ENCODE measurements around the gene RAB1B. TPM values are rescaled to one million over a fixed set of nuclear protein-coding genes. Genes with fewer than 3 reads are reported as not detected.

Gene RAB1B
- total RNA-seq, 4 donors from 2014 or later, result 46.3 to 95.3 (median 68.6) TPM

GRCh38 chr11:66313321-66314185 is 45.1 kb downstream of the RAB1B start:
- TF ChIP-seq CTCF (IDR thresholded peaks at IDR 0.05; ENCODE audit: low read depth), result no peak

DNA sequence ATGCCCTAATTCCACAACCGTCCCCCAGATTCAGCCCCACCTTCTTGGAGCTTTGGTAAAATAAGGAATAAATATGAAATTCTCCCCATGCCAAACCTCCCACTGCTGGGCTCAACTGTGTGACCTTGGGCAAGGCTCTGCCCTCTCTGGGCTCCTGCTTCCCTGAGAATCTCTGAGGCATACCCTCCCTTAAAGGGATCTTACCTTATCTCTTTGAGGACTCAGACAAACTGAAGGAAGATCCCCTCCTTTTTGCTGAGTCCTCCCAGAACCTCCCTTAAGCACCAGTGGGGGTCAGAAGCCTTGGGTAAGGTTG is 45.7 kb downstream of the RAB1B start:
- no peak for TF ChIP-seq CTCF (IDR thresholded peaks at IDR 0.05; ENCODE audit: low read depth)

GRCh38 chr11:66314561-66315497 is 46.4 kb downstream of the RAB1B start:
- TF ChIP-seq CTCF (IDR thresholded peaks at IDR 0.05; ENCODE audit: low read depth), result no peak

DNA sequence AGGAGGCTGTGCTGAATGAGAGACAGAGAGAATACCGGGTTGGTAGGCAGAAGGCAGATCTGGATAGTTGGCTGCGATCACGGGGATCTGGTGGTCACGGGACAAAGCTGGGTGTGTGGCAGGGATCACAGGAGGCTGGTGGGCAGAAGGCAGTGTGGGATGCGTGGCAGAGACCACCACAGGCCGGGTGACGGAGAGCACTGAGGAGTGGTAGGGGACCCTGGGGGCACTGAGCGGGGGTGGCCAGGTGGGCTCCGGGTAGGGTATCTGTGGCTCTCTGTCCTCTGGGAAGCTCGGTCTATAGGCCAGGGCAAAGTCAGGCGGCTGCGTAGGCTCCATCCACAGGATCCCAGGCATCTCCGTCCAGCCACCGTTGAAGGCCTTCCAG is 47.1 kb downstream of the RAB1B start:
- no peak for TF ChIP-seq CTCF (IDR thresholded peaks at IDR 0.05; ENCODE audit: low read depth)

DNA sequence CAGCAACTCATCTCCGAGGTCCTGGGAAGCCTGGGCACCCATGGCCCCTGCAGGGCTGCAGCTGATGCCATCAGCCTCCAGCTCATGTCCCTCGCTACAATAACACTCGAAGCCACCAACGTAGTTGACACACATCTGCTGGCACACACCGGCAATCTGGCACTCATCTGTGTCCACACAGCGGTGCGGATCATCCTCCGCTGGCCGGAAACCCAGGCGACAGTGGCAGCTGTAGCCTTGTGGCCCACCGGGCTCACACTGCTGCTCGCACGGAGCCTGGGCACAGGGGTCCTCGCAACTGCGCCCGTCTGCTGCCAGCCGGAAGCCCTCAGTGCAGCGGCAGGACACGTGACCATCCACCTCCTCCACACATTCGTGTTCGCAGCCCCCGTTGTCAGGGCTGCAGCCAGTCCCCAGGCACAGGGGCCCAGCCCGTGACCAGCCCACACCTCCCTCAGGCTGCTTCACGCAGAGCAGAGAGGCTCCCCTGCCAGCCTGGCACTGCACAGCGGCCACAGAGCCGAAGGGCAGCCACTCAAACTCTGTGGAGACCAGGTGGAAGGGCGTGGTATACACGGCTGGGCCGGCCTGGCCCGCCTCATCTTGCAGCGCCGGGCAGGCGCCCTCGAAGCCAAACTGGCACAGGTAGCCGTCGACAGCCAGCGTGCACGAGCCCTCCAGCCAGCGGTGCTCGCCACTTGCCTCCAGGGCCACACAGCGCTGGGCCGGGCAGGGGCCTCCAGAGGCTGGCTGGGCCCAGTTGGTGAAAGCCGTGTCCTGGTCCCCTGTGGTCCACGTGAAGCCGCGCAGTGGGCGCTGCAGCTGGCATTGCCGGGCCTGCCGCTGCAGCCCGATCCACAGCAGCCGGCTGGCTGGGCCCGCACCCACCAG is 47.7 kb downstream of the RAB1B start:
- no peak for TF ChIP-seq CTCF (IDR thresholded peaks at IDR 0.05; ENCODE audit: low read depth)

- TF ChIP-seq CTCF (IDR thresholded peaks at IDR 0.05; ENCODE audit: low read depth), result no peak
These were observed 48.4 kb downstream of the RAB1B start, which contains the start of gene CD248 for GRCh38 chr11:66316849-66317251. CD248 (minus strand) TSS chr11:66317044; CDS start chr11:66317027, 17 bp downstream.
